Hepatocyte (in vitro differentiated cells): ENCODE measurements around the gene SMIM9. TPM values are rescaled to one million over a fixed set of nuclear protein-coding genes. Genes with fewer than 3 reads are reported as not detected.

Experiments
- DNase-seq: peaks from one replicate; pipeline ENCODE4 v3.0.0-alpha.2; 2016; ENCODE audit warnings: low spot score
- H2AFZ ChIP-seq: fragments of 200-600 bp; sonication (generic); 2 replicates; pipeline ENCODE4 v1.6.0; 2016; ENCODE audit warnings: antibody characterized with exemption, mild to moderate bottlenecking
- H3K27ac ChIP-seq: fragments of 200-600 bp; sonication (generic); 2 replicates; pipeline ENCODE4 v1.5.1; 2016; ENCODE audit warnings: mild to moderate bottlenecking
- H3K27me3 ChIP-seq: fragments of 200-600 bp; sonication (generic); 2 replicates; pipeline ENCODE4 v1.6.1; 2016
- H3K36me3 ChIP-seq: fragments of 200-600 bp; sonication (generic); replicated peaks from 2 replicates; pipeline ENCODE4 v1.5.1; 2016; ENCODE audit warnings: low read depth; ENCODE audit not compliant: insufficient read depth
- H3K4me1 ChIP-seq: fragments of 200-600 bp; sonication (generic); 2 replicates; pipeline ENCODE4 v1.5.1; 2016; ENCODE audit warnings: mild to moderate bottlenecking, moderate library complexity; ENCODE audit not compliant: insufficient read depth
- H3K4me2 ChIP-seq: fragments of 200-600 bp; sonication (generic); 2 replicates; pipeline ENCODE4 v1.6.0; 2016
- H3K4me3 ChIP-seq: fragments of 200-600 bp; sonication (generic); 2 replicates; pipeline ENCODE4 v1.5.1; 2016; ENCODE audit warnings: mild to moderate bottlenecking
- H3K79me2 ChIP-seq: fragments of 200-600 bp; sonication (generic); 2 replicates; pipeline ENCODE4 v1.6.0; 2017; ENCODE audit warnings: mild to moderate bottlenecking
- H3K9me2 ChIP-seq: fragments of 200-600 bp; sonication (generic); replicated peaks from 2 replicates; pipeline ENCODE4 v1.6.0; 2017; ENCODE audit warnings: mild to moderate bottlenecking; ENCODE audit not compliant: insufficient read depth
- H3K9me3 ChIP-seq: fragments of 200-600 bp; sonication (generic); 2 replicates; pipeline ENCODE4 v1.5.1; 2016; ENCODE audit warnings: low read depth, mild to moderate bottlenecking
- H4K20me1 ChIP-seq: fragments of 200-600 bp; sonication (generic); 2 replicates; pipeline ENCODE4 v1.6.0; 2016; ENCODE audit warnings: mild to moderate bottlenecking; ENCODE audit not compliant: insufficient read depth, poor library complexity, severe bottlenecking
- CTCF ChIP-seq: fragments of 200-600 bp; sonication (generic); IDR thresholded peaks from 2 replicates; pipeline ENCODE4 v1.5.1; 2016; ENCODE audit warnings: antibody characterized with exemption, mild to moderate bottlenecking; ENCODE audit not compliant: poor library complexity
- EZH2 ChIP-seq: fragments of 200-600 bp; sonication (generic); IDR thresholded peaks from 2 replicates; pipeline ENCODE4 v1.6.1; 2016; ENCODE audit warnings: antibody characterized with exemption, mild to moderate bottlenecking, borderline replicate concordance
- EZH2phosphoT487 ChIP-seq: fragments of 200-600 bp; sonication (generic); IDR thresholded peaks from one replicate; pipeline ENCODE4 v1.6.1; 2018; ENCODE audit warnings: antibody characterized with exemption, mild to moderate bottlenecking, low read depth, moderate library complexity; ENCODE audit not compliant: unreplicated experiment, severe bottlenecking
- WGBS: methylation state at CpG from one replicate; pipeline ENCODE4 v1.1.6; 2016; ENCODE audit warnings: low lambda C conversion rate; ENCODE audit errors: missing lambda C conversion rate; 5-methylcytosine and 5-hydroxymethylcytosine counted together
- polyA plus RNA-seq: library from polyadenylated mRNA; unstranded; fragments of >200 nt; fragmentation: Nextera tagmentation; extraction: Ambion mirVana; gene quantifications from 2 replicates; pipeline ENCODE4 v1.2.1, GENCODE V29; 2016
- total RNA-seq: library from RNA; depleted of rRNA; stranded (reverse); fragments of >200 nt; gene quantifications from 2 replicates; pipeline ENCODE4 v1.2.3, GENCODE V29; 2014

SMIM9 gene
- total and polyA plus RNA-seq, 2 experiments from 2014 or later, result not detected

DNA sequence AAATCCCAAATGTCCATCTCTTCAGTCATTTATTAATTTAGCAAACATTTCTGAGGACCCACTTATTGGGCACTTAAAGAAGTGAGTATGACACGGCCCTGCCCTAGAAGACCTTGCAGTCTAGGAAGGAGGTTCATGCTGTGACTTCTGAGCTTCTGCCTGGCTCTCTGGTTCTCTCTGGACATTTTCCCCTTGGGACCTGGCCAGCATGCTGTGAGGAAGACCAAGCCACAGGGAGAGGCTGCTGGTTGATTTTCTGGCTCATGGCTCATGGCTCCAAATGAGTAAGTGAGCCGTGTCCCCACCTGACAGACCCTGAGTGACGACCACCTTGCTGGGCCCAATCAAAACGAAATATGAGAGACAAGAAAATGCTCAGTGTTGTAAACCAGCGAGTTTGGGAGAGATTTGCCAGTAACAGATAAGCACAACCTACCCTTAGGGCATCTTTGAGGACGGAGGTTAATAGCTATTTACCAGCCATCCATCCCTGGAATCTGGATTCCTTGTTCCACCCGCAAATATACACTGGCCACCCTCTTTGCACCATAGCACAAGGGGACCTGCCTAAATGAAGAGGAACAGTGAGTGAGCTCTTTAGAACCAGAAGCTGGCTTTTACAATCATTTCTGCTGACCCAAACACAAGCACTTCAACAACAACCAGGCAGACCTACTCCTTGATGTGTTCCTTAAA is 30.1 kb downstream of the SMIM9 start:
- no peak for DNase-seq
- Histone ChIP-seq H3K27ac (peak overlapping the region; percentile 22), H3K79me2 (peaks cover 3% of the 10 kb centered on the region), H4K20me1 (no peaks in the 10 kb centered on the region), H3K9me2 (no peaks in the 10 kb centered on the region), H3K36me3 (no peaks in the 10 kb centered on the region), H3K27me3 (no peaks in the 10 kb centered on the region), H3K4me1 (peaks cover 11% of the 10 kb centered on the region), H2AFZ (peak overlapping the region; percentile 10), H3K9me3 (no peaks in the 10 kb centered on the region), H3K4me3 (peak overlapping the region; percentile 40), H3K4me2 (peak overlapping the region; percentile 87)
- TF ChIP-seq EZH2phosphoT487, result no peak
- no peak for TF ChIP-seq EZH2
- 47% methylated on average over 7 of the region's 7 CpGs for WGBS

DNA sequence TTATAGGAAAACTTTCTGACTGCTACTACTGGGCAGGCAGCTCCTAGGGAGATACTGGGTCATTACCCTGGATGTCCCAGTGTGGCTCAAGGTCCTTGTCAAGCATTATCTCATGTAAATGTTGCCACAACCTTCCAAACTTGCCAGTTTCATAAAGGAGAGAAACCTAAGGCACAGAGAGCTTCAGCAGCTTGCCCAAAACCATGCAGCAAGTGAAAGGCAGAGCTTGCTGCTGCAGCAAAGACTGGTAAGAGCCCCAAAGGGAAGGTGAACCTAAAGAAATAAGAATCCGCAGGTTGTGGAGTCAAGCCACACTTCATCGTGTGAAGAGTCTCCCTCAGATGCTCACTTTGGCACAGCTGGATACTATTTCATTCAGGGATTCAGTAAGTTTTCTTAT is 31.5 kb downstream of the SMIM9 start:
- Histone ChIP-seq H3K9me3 (no peaks in the 10 kb centered on the region), H3K9me2 (no peaks in the 10 kb centered on the region), H3K27me3 (no peaks in the 10 kb centered on the region), H3K79me2 (peaks cover 3% of the 10 kb centered on the region), H3K4me1 (peaks cover 13% of the 10 kb centered on the region), H3K4me3 (no peak overlapping the region), H4K20me1 (no peaks in the 10 kb centered on the region), H3K4me2 (no peak overlapping the region), H3K36me3 (no peaks in the 10 kb centered on the region), H3K27ac (no peak overlapping the region), H2AFZ (no peak overlapping the region)
- no peak for DNase-seq
- WGBS, result 74% methylated on average over 2 of the region's 2 CpGs
- TF ChIP-seq CTCF, result no peak
- TF ChIP-seq EZH2phosphoT487, result no peak
- TF ChIP-seq EZH2, result no peak

GRCh38 chrX:154800478-154801210 is 33.8 kb downstream of the SMIM9 start:
- Histone ChIP-seq H3K36me3 (no peaks in the 10 kb centered on the region), H3K9me3 (no peaks in the 10 kb centered on the region), H3K4me1 (peaks cover 13% of the 10 kb centered on the region), H3K27ac (peak overlapping the region; percentile 67), H3K79me2 (peaks cover 3% of the 10 kb centered on the region), H3K4me3 (no peak overlapping the region), H3K27me3 (no peaks in the 10 kb centered on the region), H4K20me1 (no peaks in the 10 kb centered on the region), H3K4me2 (peak overlapping the region; percentile 49), H3K9me2 (no peaks in the 10 kb centered on the region), H2AFZ (no peak overlapping the region)
- TF ChIP-seq EZH2 (no peak), EZH2phosphoT487 (no peak), CTCF (no peak)
- WGBS, result 74% methylated on average over 8 of the region's 8 CpGs
- DNase-seq, result no peak
